Smooth muscle cell (in vitro differentiated cells): ENCODE measurements around the gene ANKRD33B. TPM values are rescaled to one million over a fixed set of nuclear protein-coding genes. Genes with fewer than 3 reads are reported as not detected.

Experiments
- DNase-seq: peaks from one replicate; lab custom pipeline; 2025; ENCODE audit not compliant: unreplicated experiment; lab: John Stamatoyannopoulos, UW
- H2AFZ ChIP-seq: fragments of 200-600 bp; sonication (generic); 2 replicates; pipeline ENCODE4 v1.6.0; 2016; ENCODE audit warnings: antibody characterized with exemption, low read depth, mild to moderate bottlenecking
- H3F3A ChIP-seq: fragments of 200-600 bp; sonication (generic); 2 replicates; pipeline ENCODE4 v1.6.0; 2017; ENCODE audit warnings: antibody characterized with exemption, low read depth
- H3K27ac ChIP-seq: fragments of 200-600 bp; sonication (generic); 2 replicates; pipeline ENCODE4 v1.5.1; 2016; ENCODE audit warnings: low read depth, mild to moderate bottlenecking
- H3K27me3 ChIP-seq: fragments of 200-600 bp; sonication (generic); 2 replicates; pipeline ENCODE4 v1.6.1; 2016; ENCODE audit warnings: low read depth, mild to moderate bottlenecking
- H3K36me3 ChIP-seq: fragments of 200-600 bp; sonication (generic); 2 replicates; pipeline ENCODE4 v1.5.1; 2016; ENCODE audit warnings: low read depth
- H3K4me1 ChIP-seq: fragments of 200-600 bp; sonication (generic); 2 replicates; pipeline ENCODE4 v1.5.1; 2016; ENCODE audit warnings: low read depth
- H3K4me2 ChIP-seq: fragments of 200-600 bp; sonication (generic); 2 replicates; pipeline ENCODE4 v1.6.0; 2016; ENCODE audit warnings: mild to moderate bottlenecking
- H3K4me3 ChIP-seq: fragments of 200-600 bp; sonication (generic); 2 replicates; pipeline ENCODE4 v1.5.1; 2016; ENCODE audit warnings: mild to moderate bottlenecking
- H3K79me2 ChIP-seq: fragments of 200-600 bp; sonication (generic); 2 replicates; pipeline ENCODE4 v1.6.0; 2016; ENCODE audit warnings: low read depth, mild to moderate bottlenecking
- H3K9ac ChIP-seq: fragments of 200-600 bp; sonication (generic); 2 replicates; pipeline ENCODE4 v1.6.0; 2016; ENCODE audit warnings: low read depth
- H3K9me3 ChIP-seq: fragments of 200-600 bp; sonication (generic); replicated peaks from 2 replicates; pipeline ENCODE4 v1.5.1; 2016; ENCODE audit warnings: low read depth
- H4K20me1 ChIP-seq: fragments of 200-600 bp; sonication (generic); 2 replicates; pipeline ENCODE4 v1.6.0; 2016; ENCODE audit warnings: low read depth
- WGBS: methylation state at CpG from one replicate; pipeline ENCODE4 v1.1.7; 2016; ENCODE audit warnings: low lambda C conversion rate; 5-methylcytosine and 5-hydroxymethylcytosine counted together
- polyA plus RNA-seq: library from polyadenylated mRNA; unstranded; fragments of >200 nt; fragmentation: Nextera tagmentation; extraction: Ambion mirVana; gene quantifications from 2 replicates; pipeline ENCODE4 v1.2.1, GENCODE V29; 2016
- total RNA-seq: library from RNA; depleted of rRNA; stranded (reverse); fragments of >200 nt; gene quantifications from 2 replicates; pipeline ENCODE4 v1.2.3, GENCODE V29; 2014
- TF ChIP-seq, protein P1 (sequence below): fragments of 200-600 bp; sonication (generic); IDR thresholded peaks from 2 replicates; pipeline ENCODE4 v1.5.1; 2017; ENCODE audit warnings: borderline replicate concordance, mild to moderate bottlenecking, antibody characterized with exemption; ENCODE audit not compliant: insufficient read depth, poor library complexity, severe bottlenecking

Gene ANKRD33B
- total and polyA plus RNA-seq, 2 experiments from 2014 or later = 1.2 to 2.2 TPM

DNA sequence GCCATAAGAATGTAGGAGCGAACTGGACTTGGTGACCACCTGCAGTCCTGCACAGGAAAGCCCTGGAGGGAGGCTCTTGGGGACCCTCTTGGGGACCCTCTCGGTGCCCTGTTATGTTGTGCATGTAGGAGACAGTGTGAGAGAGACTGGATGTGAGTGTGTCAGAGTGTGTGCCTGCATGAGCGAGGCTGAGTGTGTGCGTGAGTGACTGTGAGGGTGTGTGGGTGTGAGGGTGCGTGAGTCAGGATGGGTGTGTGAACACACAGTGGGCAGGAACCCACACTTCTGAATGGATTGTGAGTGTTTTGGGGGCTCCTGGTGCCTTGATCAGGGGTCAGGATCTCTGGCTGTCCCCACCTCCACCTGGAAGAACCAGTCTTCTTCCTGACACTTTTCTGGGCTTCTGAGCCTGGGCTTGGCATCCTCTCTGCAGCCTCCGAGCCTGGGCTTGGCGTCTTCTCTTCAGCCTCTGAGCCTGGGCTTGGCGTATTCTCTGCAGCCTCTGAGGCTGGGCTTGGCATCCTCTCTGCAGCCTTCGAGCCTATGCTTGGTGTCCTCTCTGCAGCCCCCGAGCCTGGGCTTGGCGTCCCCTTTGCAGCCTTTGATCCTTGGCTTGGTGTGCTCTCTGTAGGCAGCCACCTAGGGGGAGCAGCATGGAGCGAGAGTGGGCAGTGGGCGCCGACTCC lies 25.6 kb upstream of the ANKRD33B start:
- 85% methylated on average over 14 of the region's 14 CpGs for WGBS
- H3K36me3 ChIP-seq = no peaks in the 10 kb centered on the region
- no peaks in the 10 kb centered on the region for H3K27me3 ChIP-seq
- H3K9ac ChIP-seq = no peak overlapping the region
- no peak overlapping the region for H2AFZ ChIP-seq
- H3K4me3 ChIP-seq = no peak overlapping the region
- no peaks in the 10 kb centered on the region for H4K20me1 ChIP-seq
- no peak overlapping the region for H3K4me2 ChIP-seq
- no peaks in the 10 kb centered on the region for H3K9me3 ChIP-seq
- DNase-seq = no peak
- TF ChIP-seq, protein P1, sequence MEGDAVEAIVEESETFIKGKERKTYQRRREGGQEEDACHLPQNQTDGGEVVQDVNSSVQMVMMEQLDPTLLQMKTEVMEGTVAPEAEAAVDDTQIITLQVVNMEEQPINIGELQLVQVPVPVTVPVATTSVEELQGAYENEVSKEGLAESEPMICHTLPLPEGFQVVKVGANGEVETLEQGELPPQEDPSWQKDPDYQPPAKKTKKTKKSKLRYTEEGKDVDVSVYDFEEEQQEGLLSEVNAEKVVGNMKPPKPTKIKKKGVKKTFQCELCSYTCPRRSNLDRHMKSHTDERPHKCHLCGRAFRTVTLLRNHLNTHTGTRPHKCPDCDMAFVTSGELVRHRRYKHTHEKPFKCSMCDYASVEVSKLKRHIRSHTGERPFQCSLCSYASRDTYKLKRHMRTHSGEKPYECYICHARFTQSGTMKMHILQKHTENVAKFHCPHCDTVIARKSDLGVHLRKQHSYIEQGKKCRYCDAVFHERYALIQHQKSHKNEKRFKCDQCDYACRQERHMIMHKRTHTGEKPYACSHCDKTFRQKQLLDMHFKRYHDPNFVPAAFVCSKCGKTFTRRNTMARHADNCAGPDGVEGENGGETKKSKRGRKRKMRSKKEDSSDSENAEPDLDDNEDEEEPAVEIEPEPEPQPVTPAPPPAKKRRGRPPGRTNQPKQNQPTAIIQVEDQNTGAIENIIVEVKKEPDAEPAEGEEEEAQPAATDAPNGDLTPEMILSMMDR = no peak
- peaks cover 10% of the 10 kb centered on the region for H3K4me1 ChIP-seq
- no peaks in the 10 kb centered on the region for H3K79me2 ChIP-seq
- no peaks in the 10 kb centered on the region for H3F3A ChIP-seq
- no peak overlapping the region for H3K27ac ChIP-seq

DNA sequence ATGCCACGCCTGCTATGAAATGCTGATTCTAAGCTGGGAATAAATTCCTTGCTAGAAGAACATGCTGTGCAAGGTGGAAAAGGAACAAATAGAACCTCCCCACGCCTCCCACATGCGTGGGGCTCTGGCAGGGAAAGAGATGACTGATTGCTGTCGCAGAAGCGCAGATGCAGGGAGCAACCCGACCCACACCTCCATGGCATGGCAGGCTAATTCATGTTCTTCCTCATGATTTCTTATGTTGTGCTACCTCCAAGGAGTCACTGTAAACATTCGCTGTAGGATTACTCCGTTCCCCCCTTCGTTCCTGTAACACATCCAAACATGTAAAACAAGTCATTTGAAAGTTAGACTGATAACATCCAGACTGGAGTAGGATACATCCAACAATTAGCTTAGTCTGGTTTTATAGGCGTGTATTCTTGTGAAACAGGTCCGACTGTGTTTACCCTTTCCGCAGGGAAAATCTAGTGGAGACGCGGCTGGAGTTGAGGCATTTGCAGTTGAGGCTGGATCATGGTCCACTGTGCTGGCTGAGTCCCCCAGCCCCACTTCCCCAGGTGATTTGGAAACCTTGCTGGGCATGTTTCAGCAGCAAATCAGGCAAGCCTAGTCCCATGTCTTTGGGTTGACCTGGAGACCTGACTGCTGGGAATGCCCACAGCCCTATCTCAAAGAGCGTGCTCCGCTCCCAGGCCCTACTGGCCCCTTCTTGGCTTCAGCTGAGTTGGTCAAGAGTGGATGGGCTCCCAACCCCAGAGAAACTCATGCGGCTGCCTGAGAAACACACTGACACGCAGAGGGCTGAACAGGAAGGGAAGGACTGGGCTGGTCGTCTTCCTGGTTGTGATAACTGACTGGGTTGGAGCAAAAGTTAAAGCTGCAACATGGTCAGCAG lies 24.8 kb upstream of the ANKRD33B start:
- no peak for DNase-seq
- peak overlapping the region; percentile 9 for H3K4me2 ChIP-seq
- no peaks in the 10 kb centered on the region for H3K27me3 ChIP-seq
- H3K36me3 ChIP-seq = no peaks in the 10 kb centered on the region
- H3K27ac ChIP-seq = no peak overlapping the region
- H3F3A ChIP-seq = no peaks in the 10 kb centered on the region
- H3K9me3 ChIP-seq = no peaks in the 10 kb centered on the region
- H3K9ac ChIP-seq = no peak overlapping the region
- peaks cover 5% of the 10 kb centered on the region for H3K4me1 ChIP-seq
- H2AFZ ChIP-seq = peak overlapping the region; percentile 54
- H3K79me2 ChIP-seq = no peaks in the 10 kb centered on the region
- TF ChIP-seq, protein P1 = no peak
- H3K4me3 ChIP-seq = no peak overlapping the region
- H4K20me1 ChIP-seq = no peaks in the 10 kb centered on the region
- WGBS = 78% methylated on average over 19 of the region's 19 CpGs

DNA sequence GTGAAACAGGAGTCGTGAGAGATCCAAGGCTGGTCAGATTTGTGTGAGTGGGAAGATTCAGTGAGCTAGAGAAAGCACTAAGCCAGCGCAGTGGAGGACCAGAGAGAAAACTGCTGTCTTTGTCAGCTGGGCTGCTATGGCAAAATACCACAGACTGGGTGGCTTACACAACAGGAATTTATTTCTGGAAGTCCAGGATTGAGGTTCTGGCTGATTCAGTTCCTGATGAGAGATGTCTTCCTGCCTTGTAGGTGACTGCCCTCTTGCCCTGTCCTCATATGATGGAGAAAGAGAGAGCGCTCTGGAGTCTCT lies 24.2 kb upstream of the ANKRD33B start:
- peaks cover 5% of the 10 kb centered on the region for H3K4me1 ChIP-seq
- no peaks in the 10 kb centered on the region for H3F3A ChIP-seq
- no peak overlapping the region for H3K9ac ChIP-seq
- no peak overlapping the region for H3K4me3 ChIP-seq
- peak overlapping the region; percentile 54 for H2AFZ ChIP-seq
- no peak for DNase-seq
- WGBS = 77% methylated on average over 3 of the region's 3 CpGs
- peak overlapping the region; percentile 9 for H3K4me2 ChIP-seq
- no peaks in the 10 kb centered on the region for H3K36me3 ChIP-seq
- no peaks in the 10 kb centered on the region for H3K79me2 ChIP-seq
- no peak overlapping the region for H3K27ac ChIP-seq
- no peaks in the 10 kb centered on the region for H4K20me1 ChIP-seq
- no peaks in the 10 kb centered on the region for H3K9me3 ChIP-seq
- TF ChIP-seq, protein P1 = no peak
- H3K27me3 ChIP-seq = no peaks in the 10 kb centered on the region
